Liver (tissue), 9 donors: ENCODE data around the gene MSI2. TPM values are rescaled to one million over a fixed set of nuclear protein-coding genes. Genes with fewer than 3 reads are reported as not detected.

ENCODE experiments used
- DNase-seq: peaks from one replicate; pipeline ENCODE4 v3.0.0-alpha.2; 2017; ENCODE audit warnings: low spot score
- H3K27ac ChIP-seq, 2 donors: one replicate each; pipeline ENCODE4 v1.7.0; 2013; ENCODE audit warnings: inconsistent platforms in 2 of 2, low read length in 2 of 2, control low read depth in 1 of 2, low read depth in 1 of 2, mild to moderate bottlenecking in 1 of 2
- H3K27me3 ChIP-seq, 4 donors: one replicate each; pipeline versions ENCODE4 v1.6.1 to v1.7.0; 2013; ENCODE audit warnings: low read length in 3 of 4, inconsistent platforms in 1 of 4, mild to moderate bottlenecking in 1 of 4, moderate library complexity in 1 of 4; ENCODE audit not compliant: control insufficient read depth in 4 of 4, insufficient read depth in 4 of 4
- H3K36me3 ChIP-seq, 4 donors: one replicate each; pipeline versions ENCODE4 v1.6.1 to v1.7.0; 2013; ENCODE audit warnings: low read length in 3 of 4, mild to moderate bottlenecking in 3 of 4, low read depth in 1 of 4, moderate library complexity in 1 of 4; ENCODE audit not compliant: control insufficient read depth in 4 of 4, insufficient read depth in 3 of 4
- H3K4me1 ChIP-seq, 4 donors: one replicate each; pipeline versions ENCODE4 v1.6.1 to v1.7.0; 2013; ENCODE audit warnings: low read length in 3 of 4, mild to moderate bottlenecking in 3 of 4, moderate library complexity in 1 of 4; ENCODE audit not compliant: control insufficient read depth in 4 of 4, insufficient read depth in 4 of 4
- H3K4me3 ChIP-seq, 3 donors: one replicate each; pipeline versions ENCODE4 v1.6.1 to v1.7.0; 2013; ENCODE audit warnings: low read length in 3 of 3, control low read depth in 1 of 3, low read depth in 1 of 3, mild to moderate bottlenecking in 1 of 3
- H3K9ac ChIP-seq, 2 donors: one replicate each; pipeline ENCODE4 v1.7.0; 2013; ENCODE audit warnings: low read length in 2 of 2, mild to moderate bottlenecking in 2 of 2, moderate library complexity in 2 of 2, control low read depth in 1 of 2, low read depth in 1 of 2
- H3K9me3 ChIP-seq, 4 donors: one replicate each; pipeline versions ENCODE4 v1.6.1 to v1.7.0; 2013; ENCODE audit warnings: low read length in 3 of 4; ENCODE audit not compliant: control insufficient read depth in 4 of 4
- EGR1 ChIP-seq, 2 donors: IDR thresholded peaks; 2 replicates each; pipeline ENCODE4 v1.6.1; 2016 to 2018; ENCODE audit warnings: antibody characterized with exemption in 2 of 2, low read depth in 2 of 2
- FOXA1 ChIP-seq: IDR thresholded peaks from 2 replicates; pipeline ENCODE4 v1.6.1; 2016; ENCODE audit warnings: antibody characterized with exemption
- FOXA2 ChIP-seq: IDR thresholded peaks from 2 replicates; pipeline ENCODE4 v1.6.1; 2016; ENCODE audit warnings: antibody characterized with exemption
- GABPA ChIP-seq, 2 donors: IDR thresholded peaks in 1 of 2; conservative IDR thresholded peaks in 1 of 2; 2 replicates each; pipeline ENCODE4 v1.6.1; 2016; ENCODE audit warnings: antibody characterized with exemption in 2 of 2, mild to moderate bottlenecking in 1 of 2, moderate library complexity in 1 of 2
- HNF4A ChIP-seq, 2 donors: conservative IDR thresholded peaks; 2 replicates each; pipeline ENCODE4 v1.6.1; 2016; ENCODE audit warnings: antibody characterized with exemption in 2 of 2, mild to moderate bottlenecking in 2 of 2
- HNF4G ChIP-seq: IDR thresholded peaks from 2 replicates; pipeline ENCODE4 v1.6.1; 2016; ENCODE audit warnings: antibody characterized with exemption
- NR2F2 ChIP-seq: IDR thresholded peaks from 2 replicates; pipeline ENCODE4 v1.6.1; 2016; ENCODE audit warnings: antibody characterized with exemption
- RAD21 ChIP-seq, 2 donors: IDR thresholded peaks; 2 replicates each; pipeline ENCODE4 v1.6.1; 2016; ENCODE audit warnings: antibody characterized with exemption in 2 of 2, mild to moderate bottlenecking in 2 of 2
- TAF1 ChIP-seq: conservative IDR thresholded peaks from 2 replicates; pipeline ENCODE4 v1.6.1; 2016; ENCODE audit warnings: antibody characterized with exemption, mild to moderate bottlenecking
- YY1 ChIP-seq: IDR thresholded peaks from 2 replicates; pipeline ENCODE4 v1.6.1; 2016; ENCODE audit warnings: antibody characterized with exemption, mild to moderate bottlenecking
- WGBS: extraction: QIAGEN DNeasy Blood & Tissue Kit; methylation state at CpG from one replicate; pipeline ENCODE4 v1.1.7; 2013; 5-methylcytosine and 5-hydroxymethylcytosine counted together
- polyA plus RNA-seq, 2 donors: library from polyadenylated mRNA; stranded (reverse) in 1 of 2; unstranded in 1 of 2; fragments of 200-250 nt in 1 of 2; fragments of >200 nt in 1 of 2; fragmentation: Nextera tagmentation in 1 of 2; extraction: Ambion mirVana in 1 of 2; gene quantifications; one replicate each; pipeline versions ENCODE4 v1.2.1 to v1.2.3, GENCODE V29; 2013 to 2015
- total RNA-seq, 2 donors: library from RNA; depleted of rRNA; stranded (reverse); fragments of >200 nt; gene quantifications; one replicate each; pipeline ENCODE4 v1.2.3, GENCODE V29; 2014
- TF ChIP-seq, protein P1 (sequence below): fragments of 150-350 bp; IDR thresholded peaks from 2 replicates; pipeline ENCODE4 v1.5.1; 2017; ENCODE audit warnings: improper control_type of control experiment, low read depth, low read length; ENCODE audit not compliant: missing input control
- TF ChIP-seq, protein P2 (sequence below): IDR thresholded peaks from 2 replicates; pipeline ENCODE4 v1.6.1; 2016; ENCODE audit warnings: antibody characterized with exemption, mild to moderate bottlenecking
- TF ChIP-seq, protein P3 (sequence below): IDR thresholded peaks from 2 replicates; pipeline ENCODE4 v1.6.1; 2016; ENCODE audit warnings: antibody characterized with exemption
- TF ChIP-seq, protein P4 (sequence below): IDR thresholded peaks from 2 replicates; pipeline ENCODE4 v1.6.1; 2016; ENCODE audit warnings: antibody characterized with exemption
- donor health status: healthy.
- donor health status: healthy.
- donor health status: healthy.
- donor health status: healthy.
- donor health status: healthy.

The MSI2 gene
- total and polyA plus RNA-seq, 4 donors = 5.7 to 15.6 (median 9.2) TPM

DNA sequence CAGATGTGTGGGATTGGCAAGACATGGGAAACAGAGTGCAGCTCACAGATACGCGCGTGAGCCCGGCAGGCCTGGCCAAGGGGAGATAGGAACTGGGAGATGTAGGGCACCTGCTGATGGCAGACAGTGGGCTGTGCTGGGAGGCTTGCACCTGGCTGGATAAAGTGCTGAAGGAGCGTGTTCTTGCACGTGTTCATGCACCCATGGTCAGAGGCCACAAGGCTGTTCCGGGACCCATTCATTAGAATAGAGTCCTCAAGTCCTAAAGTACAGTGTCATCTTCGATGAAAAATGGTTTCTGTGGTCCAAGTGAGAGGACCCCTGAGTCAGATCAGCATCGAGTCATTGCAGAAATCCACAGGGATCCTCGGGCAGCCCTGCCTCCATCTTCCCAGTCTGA is 252.3 kb downstream of the MSI2 start:
- TF ChIP-seq EGR1 (IDR thresholded peaks at IDR 0.05; ENCODE audit: low read depth in 2 of 2) (no peak), FOXA2 (no peak), FOXA1 (no peak), NR2F2 (no peak), HNF4G (no peak)
- TF ChIP-seq, protein P1, sequence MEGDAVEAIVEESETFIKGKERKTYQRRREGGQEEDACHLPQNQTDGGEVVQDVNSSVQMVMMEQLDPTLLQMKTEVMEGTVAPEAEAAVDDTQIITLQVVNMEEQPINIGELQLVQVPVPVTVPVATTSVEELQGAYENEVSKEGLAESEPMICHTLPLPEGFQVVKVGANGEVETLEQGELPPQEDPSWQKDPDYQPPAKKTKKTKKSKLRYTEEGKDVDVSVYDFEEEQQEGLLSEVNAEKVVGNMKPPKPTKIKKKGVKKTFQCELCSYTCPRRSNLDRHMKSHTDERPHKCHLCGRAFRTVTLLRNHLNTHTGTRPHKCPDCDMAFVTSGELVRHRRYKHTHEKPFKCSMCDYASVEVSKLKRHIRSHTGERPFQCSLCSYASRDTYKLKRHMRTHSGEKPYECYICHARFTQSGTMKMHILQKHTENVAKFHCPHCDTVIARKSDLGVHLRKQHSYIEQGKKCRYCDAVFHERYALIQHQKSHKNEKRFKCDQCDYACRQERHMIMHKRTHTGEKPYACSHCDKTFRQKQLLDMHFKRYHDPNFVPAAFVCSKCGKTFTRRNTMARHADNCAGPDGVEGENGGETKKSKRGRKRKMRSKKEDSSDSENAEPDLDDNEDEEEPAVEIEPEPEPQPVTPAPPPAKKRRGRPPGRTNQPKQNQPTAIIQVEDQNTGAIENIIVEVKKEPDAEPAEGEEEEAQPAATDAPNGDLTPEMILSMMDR = no peak
- TF ChIP-seq, protein P2, sequence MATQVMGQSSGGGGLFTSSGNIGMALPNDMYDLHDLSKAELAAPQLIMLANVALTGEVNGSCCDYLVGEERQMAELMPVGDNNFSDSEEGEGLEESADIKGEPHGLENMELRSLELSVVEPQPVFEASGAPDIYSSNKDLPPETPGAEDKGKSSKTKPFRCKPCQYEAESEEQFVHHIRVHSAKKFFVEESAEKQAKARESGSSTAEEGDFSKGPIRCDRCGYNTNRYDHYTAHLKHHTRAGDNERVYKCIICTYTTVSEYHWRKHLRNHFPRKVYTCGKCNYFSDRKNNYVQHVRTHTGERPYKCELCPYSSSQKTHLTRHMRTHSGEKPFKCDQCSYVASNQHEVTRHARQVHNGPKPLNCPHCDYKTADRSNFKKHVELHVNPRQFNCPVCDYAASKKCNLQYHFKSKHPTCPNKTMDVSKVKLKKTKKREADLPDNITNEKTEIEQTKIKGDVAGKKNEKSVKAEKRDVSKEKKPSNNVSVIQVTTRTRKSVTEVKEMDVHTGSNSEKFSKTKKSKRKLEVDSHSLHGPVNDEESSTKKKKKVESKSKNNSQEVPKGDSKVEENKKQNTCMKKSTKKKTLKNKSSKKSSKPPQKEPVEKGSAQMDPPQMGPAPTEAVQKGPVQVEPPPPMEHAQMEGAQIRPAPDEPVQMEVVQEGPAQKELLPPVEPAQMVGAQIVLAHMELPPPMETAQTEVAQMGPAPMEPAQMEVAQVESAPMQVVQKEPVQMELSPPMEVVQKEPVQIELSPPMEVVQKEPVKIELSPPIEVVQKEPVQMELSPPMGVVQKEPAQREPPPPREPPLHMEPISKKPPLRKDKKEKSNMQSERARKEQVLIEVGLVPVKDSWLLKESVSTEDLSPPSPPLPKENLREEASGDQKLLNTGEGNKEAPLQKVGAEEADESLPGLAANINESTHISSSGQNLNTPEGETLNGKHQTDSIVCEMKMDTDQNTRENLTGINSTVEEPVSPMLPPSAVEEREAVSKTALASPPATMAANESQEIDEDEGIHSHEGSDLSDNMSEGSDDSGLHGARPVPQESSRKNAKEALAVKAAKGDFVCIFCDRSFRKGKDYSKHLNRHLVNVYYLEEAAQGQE = no peak
- TF ChIP-seq, protein P3, sequence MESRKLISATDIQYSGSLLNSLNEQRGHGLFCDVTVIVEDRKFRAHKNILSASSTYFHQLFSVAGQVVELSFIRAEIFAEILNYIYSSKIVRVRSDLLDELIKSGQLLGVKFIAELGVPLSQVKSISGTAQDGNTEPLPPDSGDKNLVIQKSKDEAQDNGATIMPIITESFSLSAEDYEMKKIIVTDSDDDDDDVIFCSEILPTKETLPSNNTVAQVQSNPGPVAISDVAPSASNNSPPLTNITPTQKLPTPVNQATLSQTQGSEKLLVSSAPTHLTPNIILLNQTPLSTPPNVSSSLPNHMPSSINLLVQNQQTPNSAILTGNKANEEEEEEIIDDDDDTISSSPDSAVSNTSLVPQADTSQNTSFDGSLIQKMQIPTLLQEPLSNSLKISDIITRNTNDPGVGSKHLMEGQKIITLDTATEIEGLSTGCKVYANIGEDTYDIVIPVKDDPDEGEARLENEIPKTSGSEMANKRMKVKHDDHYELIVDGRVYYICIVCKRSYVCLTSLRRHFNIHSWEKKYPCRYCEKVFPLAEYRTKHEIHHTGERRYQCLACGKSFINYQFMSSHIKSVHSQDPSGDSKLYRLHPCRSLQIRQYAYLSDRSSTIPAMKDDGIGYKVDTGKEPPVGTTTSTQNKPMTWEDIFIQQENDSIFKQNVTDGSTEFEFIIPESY = no peak
- TF ChIP-seq, protein P4, sequence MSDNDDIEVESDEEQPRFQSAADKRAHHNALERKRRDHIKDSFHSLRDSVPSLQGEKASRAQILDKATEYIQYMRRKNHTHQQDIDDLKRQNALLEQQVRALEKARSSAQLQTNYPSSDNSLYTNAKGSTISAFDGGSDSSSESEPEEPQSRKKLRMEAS = no peak
- WGBS = 96% methylated on average over 10 of the region's 10 CpGs
- Histone ChIP-seq H3K4me3 (no peak overlapping the region), H3K9me3 (no peaks in the 10 kb centered on the region), H3K9ac (no peak overlapping the region), H3K27ac (no peak overlapping the region), H3K4me1 (peaks cover 0 to 7% (median 3%) of the 10 kb centered on the region in 4 donors), H3K27me3 (no peaks in the 10 kb centered on the region), H3K36me3 (no peaks in the 10 kb centered on the region)
- no peak for DNase-seq

DNA sequence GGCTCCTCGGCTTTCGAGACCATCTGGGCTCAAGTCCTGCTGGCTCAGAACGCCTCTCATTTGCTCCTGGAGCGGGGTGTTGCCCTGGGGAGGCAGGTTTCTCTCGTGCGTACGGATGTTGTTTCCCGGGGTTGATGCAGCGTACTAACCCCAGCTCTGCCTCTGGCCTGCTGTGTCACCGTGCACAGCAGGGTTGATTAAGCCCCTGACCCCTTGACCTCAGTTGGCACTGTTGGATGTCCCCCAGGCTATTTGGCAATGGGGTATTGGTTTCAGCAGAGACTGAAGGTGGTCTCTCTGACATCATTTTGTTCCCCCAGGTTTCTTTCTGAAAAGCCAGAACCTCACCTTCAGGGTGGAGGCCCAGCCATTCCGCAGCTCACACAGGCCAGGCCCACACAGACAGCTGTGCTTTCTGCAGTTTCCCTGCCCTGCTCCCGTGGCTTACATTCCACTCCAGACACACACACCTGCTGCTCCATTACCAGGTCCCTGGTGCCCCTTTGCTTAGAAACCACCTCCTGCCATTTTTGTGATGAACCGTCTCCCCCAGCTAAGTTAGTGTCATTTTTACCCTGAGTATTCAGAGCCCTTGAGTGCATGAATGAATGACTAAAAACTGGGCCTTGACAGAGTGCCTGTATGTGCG is 255.3 kb downstream of the MSI2 start:
- H3K9ac ChIP-seq = no peak overlapping the region
- 97% methylated on average over 14 of the region's 14 CpGs for WGBS
- H3K27ac ChIP-seq = no peak overlapping the region
- TF ChIP-seq NR2F2 (no peak), TAF1 (no peak), RAD21 (IDR thresholded peaks at IDR 0.05) (no peak), GABPA (IDR thresholded peaks at IDR 0.05 in 1 of 2, conservative IDR thresholded peaks at IDR 0.05 in 1 of 2) (no peak), FOXA1 (no peak), YY1 (no peak), FOXA2 (no peak), HNF4A (conservative IDR thresholded peaks at IDR 0.05) (no peak)
- TF ChIP-seq, protein P4 = no peak
- TF ChIP-seq, protein P2 = no peak
- TF ChIP-seq, protein P1 = no peak

More for the DNA sequence above, 255.3 kb downstream of the MSI2 start:
- Histone ChIP-seq H3K36me3 (no peaks in the 10 kb centered on the region), H3K4me3 (no peak overlapping the region), H3K9me3 (no peaks in the 10 kb centered on the region), H3K27me3 (no peaks in the 10 kb centered on the region), H3K4me1 (peaks cover 0 to 9% (median 3%) of the 10 kb centered on the region in 4 donors)
- DNase-seq = no peak
